Pancreas (tissue), 10 donors: ENCODE measurements around the gene VAPB. TPM values are rescaled to one million over a fixed set of nuclear protein-coding genes. Genes with fewer than 3 reads are reported as not detected.

ENCODE experiments used
- ATAC-seq, 4 donors: fragments of 200-7000 bp; cut with Tn5 transposase; one replicate each; pipeline versions ENCODE4 v1.8.0 to v1.9.1; 2020; ENCODE audit warnings: mild to moderate bottlenecking in 4 of 4, moderate library complexity in 4 of 4
- DNase-seq, 6 donors: peaks; one replicate each; pipeline ENCODE4 v3.0.0-alpha.2; 2020
- FAIRE-seq: peaks from 2 replicates; lab custom pipeline; 2012; peaks lifted over from hg19 to GRCh38; lab: Jason Lieb, UNC
- H3K27ac ChIP-seq, 4 donors: fragments of 200-600 bp; sonication (generic); 1 replicate in 3 of 4; 2 replicates in 1 of 4; pipeline versions ENCODE4 v1.5.0 to v1.8.0; 2020
- H3K27me3 ChIP-seq, 4 donors: fragments of 200-600 bp; one replicate each; pipeline ENCODE4 v1.8.0; 2021
- H3K36me3 ChIP-seq, 3 donors: fragments of 200-600 bp; sonication (generic) in 1 of 3; one replicate each; pipeline versions ENCODE4 v1.5.0 to v1.8.0; 2020 to 2021
- H3K4me1 ChIP-seq, 3 donors: fragments of 200-600 bp; one replicate each; pipeline ENCODE4 v1.8.0; 2021
- H3K4me3 ChIP-seq, 4 donors: fragments of 200-600 bp; sonication (generic) in 2 of 4; one replicate each; pipeline versions ENCODE4 v1.5.0 to v1.8.0; 2020 to 2021
- H3K9me3 ChIP-seq, 4 donors: fragments of 200-600 bp; one replicate each; pipeline ENCODE4 v1.8.0; 2021
- WGBS, 2 donors: extraction: QIAGEN DNeasy Blood & Tissue Kit; methylation state at CpG; one replicate each; pipeline ENCODE4 v1.1.7; 2013; 5-methylcytosine and 5-hydroxymethylcytosine counted together
- intact Hi-C, 3 donors: fragments of 100-400 bp; cut with DNase I; formaldehyde crosslinking; loops; one replicate each; pipeline versions ENCODE4 v1.11.1 to v1.14.2; 2022
- polyA plus RNA-seq, 2 donors: library from polyadenylated mRNA; stranded (reverse); fragments of 200-250 nt; gene quantifications; one replicate each; pipeline ENCODE4 v1.2.3, GENCODE V29; 2013
- total RNA-seq, 6 donors: library from RNA; stranded (reverse); fragmentation: NEBNext Ultra II Directional in 4 of 6; extraction: Animal tissue kit (Norgen Biotek cat#: 25700) in 4 of 6; gene quantifications; one replicate each; pipeline versions ENCODE4 v1.2.1 to v1.2.4, GENCODE V29; 2021 to 2023
- TF ChIP-seq, protein P1 (sequence below), 4 donors: fragments of 200-600 bp; sonication (generic) in 3 of 4; IDR thresholded peaks; one replicate each; pipeline versions ENCODE4 v1.5.0 to v1.8.0; 2021; ENCODE audit warnings: antibody characterized with exemption in 4 of 4
- donor health status: healthy with polysubstance abuse.
- donor health status: DM: no; HTN: no; CAD: no; lungs with moderate emphysema.
- donor health status: DM: no; HTN: no; CAD: no.
- donor health status: control.
- donor health status: control.
- donor health status: Bipolar disorder and iron deficiency.
- donor health status: DM: yes; HTN: yes; CAD: no.
- donor health status: DM: no; HTN: no; CAD: no.
- donor health status: DM: no; HTN: no; CAD: no.
- donor health status: DM: yes; HTN: yes; CAD: no.

Gene VAPB
- total and polyA plus RNA-seq, 8 donors = 9.6 to 30.3 (median 20.6) TPM

DNA sequence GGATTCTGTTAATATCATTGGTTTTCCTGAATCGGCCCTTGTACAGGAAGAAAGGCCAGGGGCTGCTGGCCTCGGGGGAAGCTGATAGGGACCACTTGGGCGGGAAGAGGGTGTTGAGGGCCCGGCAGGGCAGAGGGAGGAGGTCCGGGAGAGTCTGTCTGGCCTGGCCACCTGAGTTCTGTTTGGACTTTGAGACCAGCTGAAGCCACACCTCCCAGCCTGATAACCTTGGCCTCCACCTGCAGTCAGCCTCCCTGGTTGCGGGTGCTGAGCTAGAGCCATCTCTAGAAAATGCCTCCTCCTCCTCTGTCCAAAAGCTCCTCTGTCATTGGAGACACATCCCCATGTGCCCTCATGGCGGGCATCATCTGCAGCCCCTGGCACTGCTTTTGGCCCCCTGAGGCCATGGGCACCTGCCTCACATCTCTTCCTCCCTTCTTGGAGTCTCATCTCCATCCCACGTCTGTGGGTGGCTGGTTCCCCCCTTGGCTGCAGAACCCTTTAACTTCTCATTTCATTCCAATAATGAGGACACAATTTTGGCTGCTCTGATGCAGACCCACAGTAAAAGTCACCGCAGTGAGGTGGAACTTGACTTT lies 109.5 kb downstream of the VAPB start:
- H3K36me3 ChIP-seq = no peaks in the 10 kb centered on the region
- no peak overlapping the region for H3K4me3 ChIP-seq
- FAIRE-seq = no peak
- TF ChIP-seq, protein P1, sequence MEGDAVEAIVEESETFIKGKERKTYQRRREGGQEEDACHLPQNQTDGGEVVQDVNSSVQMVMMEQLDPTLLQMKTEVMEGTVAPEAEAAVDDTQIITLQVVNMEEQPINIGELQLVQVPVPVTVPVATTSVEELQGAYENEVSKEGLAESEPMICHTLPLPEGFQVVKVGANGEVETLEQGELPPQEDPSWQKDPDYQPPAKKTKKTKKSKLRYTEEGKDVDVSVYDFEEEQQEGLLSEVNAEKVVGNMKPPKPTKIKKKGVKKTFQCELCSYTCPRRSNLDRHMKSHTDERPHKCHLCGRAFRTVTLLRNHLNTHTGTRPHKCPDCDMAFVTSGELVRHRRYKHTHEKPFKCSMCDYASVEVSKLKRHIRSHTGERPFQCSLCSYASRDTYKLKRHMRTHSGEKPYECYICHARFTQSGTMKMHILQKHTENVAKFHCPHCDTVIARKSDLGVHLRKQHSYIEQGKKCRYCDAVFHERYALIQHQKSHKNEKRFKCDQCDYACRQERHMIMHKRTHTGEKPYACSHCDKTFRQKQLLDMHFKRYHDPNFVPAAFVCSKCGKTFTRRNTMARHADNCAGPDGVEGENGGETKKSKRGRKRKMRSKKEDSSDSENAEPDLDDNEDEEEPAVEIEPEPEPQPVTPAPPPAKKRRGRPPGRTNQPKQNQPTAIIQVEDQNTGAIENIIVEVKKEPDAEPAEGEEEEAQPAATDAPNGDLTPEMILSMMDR (IDR thresholded peaks at IDR 0.05) = no peak
- no peaks in the 10 kb centered on the region for H3K9me3 ChIP-seq
- H3K27ac ChIP-seq = no peak overlapping the region
- no peak for DNase-seq
- intact Hi-C loops = no loop called here
- WGBS, 2 donors = 45 to 47% methylated on average over 9 of the region's 9 CpGs
- ATAC-seq = no peak
- H3K4me1 ChIP-seq = no peaks in the 10 kb centered on the region
- no peaks in the 10 kb centered on the region for H3K27me3 ChIP-seq

DNA sequence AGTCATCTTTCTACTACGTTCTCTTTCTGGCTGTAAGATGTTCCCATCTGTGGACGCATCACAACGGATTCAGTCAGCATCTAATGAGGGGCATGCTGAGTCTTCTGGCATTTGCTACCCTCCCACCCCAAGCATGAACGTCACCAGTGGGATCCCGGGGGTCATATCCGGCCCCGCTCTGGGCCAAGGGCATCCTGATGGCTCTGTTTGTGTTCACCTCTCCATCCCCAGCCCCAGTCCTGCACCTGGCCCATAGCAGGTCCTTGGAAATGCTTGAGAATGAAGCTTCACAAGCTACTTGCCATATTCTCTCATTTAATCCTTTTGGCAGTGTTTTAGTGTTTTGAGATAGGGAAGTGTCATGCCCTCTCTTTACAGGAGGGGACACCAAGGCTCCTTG lies 111.2 kb downstream of the VAPB start:
- FAIRE-seq = no peak
- 71 to 82% methylated on average over 7 of the region's 7 CpGs for WGBS, 2 donors
- Histone ChIP-seq H3K36me3 (no peaks in the 10 kb centered on the region), H3K27me3 (no peaks in the 10 kb centered on the region), H3K4me3 (no peak overlapping the region), H3K4me1 (no peaks in the 10 kb centered on the region), H3K9me3 (no peaks in the 10 kb centered on the region), H3K27ac (no peak overlapping the region)
- ATAC-seq = no peak
- intact Hi-C loops = no loop called here
- TF ChIP-seq, protein P1 (IDR thresholded peaks at IDR 0.05) = no peak
- no peak for DNase-seq

Other genes starting within 250 kb of the VAPB start
- gene ANKRD60, start 160.6 kb upstream of the VAPB start, total RNA-seq = not detected
- gene ANKRD60, start 160.6 kb upstream of the VAPB start, polyA plus RNA-seq = not detected
- gene RAB22A, start 79.5 kb upstream of the VAPB start, total RNA-seq = 10 to 100 TPM in 1 of 6 donors, 1 to 10 TPM in 5; 5.7 to 10.1 (median 7.9) TPM
- 1 to 10 TPM; 3.1 to 4.8 TPM for gene RAB22A, start 79.5 kb upstream of the VAPB start, polyA plus RNA-seq
- gene APCDD1L, start 126.2 kb downstream of the VAPB start, total RNA-seq = under 1 TPM; 0.16 to 0.62 (median 0.32) TPM
- 1 to 10 TPM in 1 of 2 donors, under 1 TPM in 1; 0.27 to 1.8 TPM for gene APCDD1L, start 126.2 kb downstream of the VAPB start, polyA plus RNA-seq